Measurements from ENCODE around the gene ZNF292. TPM values are rescaled to one million over a fixed set of nuclear protein-coding genes. Genes with fewer than 3 reads are reported as not detected.
"Not testable (repeated sequence)": the region's sequence is repeated elsewhere in the genome, so short reads cannot be mapped to it uniquely, and the experiment has no call there.

Gene ZNF292
- total RNA-seq, 4 donors from 2014 or later, result 17.8 to 40.0 (median 21.3) TPM

- no peak for ATAC-seq (ENCODE audit: low FRiP score)
- TF ChIP-seq CTCF (IDR thresholded peaks at IDR 0.05), result no peak
- DNase-seq (ENCODE audit: low spot score), result no peak
Measured at GRCh38 chr6:87197547-87197946, 42.2 kb downstream of the ZNF292 start.

DNA sequence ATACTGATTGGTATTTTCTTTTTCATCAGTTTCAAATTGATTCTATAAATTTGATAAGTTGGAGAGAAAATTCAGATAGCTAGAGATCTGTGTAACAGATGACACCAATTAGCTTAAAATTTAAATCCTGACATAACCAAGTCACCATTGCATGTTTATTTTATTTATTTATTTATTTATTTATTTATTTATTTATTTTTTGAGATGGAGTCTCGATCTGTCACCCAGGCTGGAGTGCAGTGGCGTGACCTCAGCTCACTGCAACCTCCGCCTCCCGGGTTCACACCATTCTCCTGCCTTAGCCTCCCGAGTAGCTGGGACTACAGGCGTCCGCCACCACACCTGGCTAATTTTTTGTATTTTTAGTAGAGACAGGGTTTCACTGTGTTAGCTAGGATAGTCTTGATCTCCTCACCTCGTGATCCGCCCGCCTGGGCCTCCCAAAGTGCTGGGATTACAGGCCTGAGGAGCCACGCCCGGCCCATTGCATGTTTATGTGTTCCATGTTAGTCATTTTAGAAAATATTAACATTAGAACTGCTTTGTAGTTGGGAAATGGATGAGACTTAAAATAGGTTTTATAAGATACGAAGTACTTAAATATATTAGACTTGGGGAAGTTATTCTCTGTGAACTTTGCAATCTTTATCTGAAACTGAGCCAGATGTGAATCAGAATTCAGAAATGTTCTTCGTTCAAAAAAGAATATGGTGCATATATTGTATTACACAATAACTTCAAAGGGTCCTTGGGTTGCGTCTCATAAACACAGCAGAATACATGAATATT lies 42.9 kb downstream of the ZNF292 start:
- not testable (repeated sequence) for ATAC-seq (ENCODE audit: low FRiP score); DNase-seq (ENCODE audit: low spot score)

- ATAC-seq (ENCODE audit: low FRiP score) (no peak), DNase-seq (ENCODE audit: low spot score) (no peak)
- TF ChIP-seq CTCF (IDR thresholded peaks at IDR 0.05), result no peak
Measured at GRCh38 chr6:87199787-87200186, 44.4 kb downstream of the ZNF292 start.

- ATAC-seq (ENCODE audit: low FRiP score), result no peak
- DNase-seq (ENCODE audit: low spot score), result no peak
- TF ChIP-seq CTCF (IDR thresholded peaks at IDR 0.05), result no peak
Measured at GRCh38 chr6:87200469-87201175, 45.3 kb downstream of the ZNF292 start.

- TF ChIP-seq CTCF (IDR thresholded peaks at IDR 0.05), result no peak
- no peak for DNase-seq (ENCODE audit: low spot score)
- ATAC-seq (ENCODE audit: low FRiP score), result no peak
Measured at GRCh38 chr6:87203448-87204023, 48.2 kb downstream of the ZNF292 start.

GRCh38 chr6:87209812-87210211 lies 54.4 kb downstream of the ZNF292 start:
- TF ChIP-seq CTCF (IDR thresholded peaks at IDR 0.05), result no peak
- DNase-seq (ENCODE audit: low spot score) (no peak), ATAC-seq (ENCODE audit: low FRiP score) (no peak)

DNA sequence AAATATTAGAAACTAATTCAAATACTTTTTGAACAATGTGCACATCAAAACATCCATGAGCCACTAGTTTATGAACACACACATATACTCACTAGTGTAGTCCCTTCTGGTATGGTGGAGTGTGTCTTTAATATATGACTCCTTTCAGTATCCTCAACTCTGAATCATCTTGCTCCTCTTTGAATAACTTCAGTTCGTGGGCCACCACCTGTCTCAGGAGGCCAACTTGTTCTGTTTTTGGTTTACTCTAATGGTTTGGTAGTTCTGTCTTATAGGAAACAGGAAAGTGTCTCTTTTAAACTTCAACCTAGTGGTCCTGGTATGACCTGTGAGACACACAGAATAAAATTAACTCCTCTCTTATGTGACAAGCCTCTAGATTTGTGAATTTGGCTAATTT lies 55.6 kb downstream of the ZNF292 start:
- ATAC-seq (ENCODE audit: low FRiP score), result no peak

More for the DNA sequence above, 55.6 kb downstream of the ZNF292 start:
- TF ChIP-seq CTCF (IDR thresholded peaks at IDR 0.05), result no peak
- no peak for DNase-seq (ENCODE audit: low spot score)

All from omental fat pad (tissue), 4 donors.